ENCODE measurements around the gene KLHL5.
A peak's percentile ranks its signal among the peaks of the same experiment; 100 is the strongest.
"Not testable (repeated sequence)": the region's sequence is repeated elsewhere in the genome, so short reads cannot be mapped to it uniquely, and the experiment has no call there.

Gene KLHL5, protein sequence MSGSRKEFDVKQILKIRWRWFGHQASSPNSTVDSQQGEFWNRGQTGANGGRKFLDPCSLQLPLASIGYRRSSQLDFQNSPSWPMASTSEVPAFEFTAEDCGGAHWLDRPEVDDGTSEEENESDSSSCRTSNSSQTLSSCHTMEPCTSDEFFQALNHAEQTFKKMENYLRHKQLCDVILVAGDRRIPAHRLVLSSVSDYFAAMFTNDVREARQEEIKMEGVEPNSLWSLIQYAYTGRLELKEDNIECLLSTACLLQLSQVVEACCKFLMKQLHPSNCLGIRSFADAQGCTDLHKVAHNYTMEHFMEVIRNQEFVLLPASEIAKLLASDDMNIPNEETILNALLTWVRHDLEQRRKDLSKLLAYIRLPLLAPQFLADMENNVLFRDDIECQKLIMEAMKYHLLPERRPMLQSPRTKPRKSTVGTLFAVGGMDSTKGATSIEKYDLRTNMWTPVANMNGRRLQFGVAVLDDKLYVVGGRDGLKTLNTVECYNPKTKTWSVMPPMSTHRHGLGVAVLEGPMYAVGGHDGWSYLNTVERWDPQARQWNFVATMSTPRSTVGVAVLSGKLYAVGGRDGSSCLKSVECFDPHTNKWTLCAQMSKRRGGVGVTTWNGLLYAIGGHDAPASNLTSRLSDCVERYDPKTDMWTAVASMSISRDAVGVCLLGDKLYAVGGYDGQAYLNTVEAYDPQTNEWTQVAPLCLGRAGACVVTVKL

GRCh38 chr4:39062094-39062769 lies at the start of gene KLHL5:
Gene KLHL5 (plus strand): TSS chr4:39062232. CDS start chr4:39062653, 421 bp downstream.
- no peak for DNase-seq (ENCODE audit: low spot score)

GRCh38 chr4:39014028-39014427 lies 48.0 kb upstream of the KLHL5 start:
- no peak for DNase-seq (ENCODE audit: low spot score)

GRCh38 chr4:39020130-39020529 lies 41.9 kb upstream of the KLHL5 start:
- DNase-seq (ENCODE audit: low spot score) = no peak

- DNase-seq (ENCODE audit: low spot score) = no peak
Measured at GRCh38 chr4:39021631-39022030, 40.4 kb upstream of the KLHL5 start.

DNA sequence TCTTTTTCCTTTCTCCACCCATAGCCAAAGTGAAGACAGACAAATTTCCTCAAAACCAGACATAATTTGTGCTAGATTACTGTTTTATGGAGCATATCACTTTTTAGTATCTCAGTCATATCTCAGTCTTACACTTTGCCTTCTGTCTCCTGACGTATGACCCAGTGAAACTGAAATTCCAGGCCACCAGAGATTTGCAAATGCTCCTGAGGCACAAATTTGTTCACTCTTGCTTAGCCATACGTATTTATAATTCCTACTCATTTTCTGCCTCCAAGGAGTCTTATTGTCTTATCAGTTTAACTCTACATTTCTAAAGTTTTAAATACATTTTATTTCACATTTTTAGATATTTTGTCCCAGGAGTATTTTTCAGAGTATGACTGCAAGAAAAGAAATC lies 39.8 kb upstream of the KLHL5 start:
- no peak for DNase-seq (ENCODE audit: low spot score)

DNA sequence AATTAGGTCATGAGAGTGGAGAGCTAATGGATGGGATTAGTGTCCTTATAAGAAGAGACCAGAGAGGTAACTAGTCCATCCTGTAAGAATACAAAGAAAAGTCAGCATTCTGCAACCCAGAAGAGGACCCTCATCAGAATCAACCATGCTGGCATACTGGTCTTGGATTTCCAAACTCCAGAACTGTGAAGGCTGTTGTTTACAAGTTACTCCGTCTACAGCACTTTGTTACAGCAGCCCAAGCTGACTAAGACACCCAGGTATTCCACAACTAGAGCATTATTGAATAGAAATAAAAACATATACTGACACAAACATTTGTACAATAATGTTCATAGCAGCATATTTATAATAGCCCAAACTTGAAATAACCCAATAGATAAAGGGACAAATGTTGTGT lies 39.0 kb upstream of the KLHL5 start:
- DNase-seq (ENCODE audit: low spot score) = no peak

- no peak for DNase-seq (ENCODE audit: low spot score)
Measured at GRCh38 chr4:39024311-39024865, 37.6 kb upstream of the KLHL5 start.

- no peak for DNase-seq (ENCODE audit: low spot score)
Measured at GRCh38 chr4:39025552-39026085, 36.4 kb upstream of the KLHL5 start.

- no peak for DNase-seq (ENCODE audit: low spot score)
Measured at GRCh38 chr4:39026096-39026495, 35.9 kb upstream of the KLHL5 start.

- DNase-seq (ENCODE audit: low spot score) = peak; percentile 28
Measured at GRCh38 chr4:39029752-39030694, 32.0 kb upstream of the KLHL5 start.

DNA sequence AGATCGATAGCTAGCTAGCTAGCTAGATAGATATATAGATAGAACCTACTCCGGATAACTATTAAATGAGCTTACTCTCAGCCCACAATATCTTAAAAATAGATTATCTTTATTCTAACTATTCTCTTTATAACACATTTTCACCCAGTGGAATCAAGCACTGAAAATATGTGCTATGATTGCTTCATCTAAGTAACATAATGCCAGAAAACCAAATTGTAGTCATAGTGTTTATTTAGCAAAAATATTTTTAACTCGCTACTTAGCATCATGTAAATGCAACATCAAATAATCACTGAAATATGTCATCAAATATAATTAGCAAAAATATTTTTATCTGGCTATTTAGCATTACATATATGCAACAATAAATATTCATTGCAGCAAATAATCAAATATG lies 31.3 kb upstream of the KLHL5 start:
- DNase-seq (ENCODE audit: low spot score) = no peak

DNA sequence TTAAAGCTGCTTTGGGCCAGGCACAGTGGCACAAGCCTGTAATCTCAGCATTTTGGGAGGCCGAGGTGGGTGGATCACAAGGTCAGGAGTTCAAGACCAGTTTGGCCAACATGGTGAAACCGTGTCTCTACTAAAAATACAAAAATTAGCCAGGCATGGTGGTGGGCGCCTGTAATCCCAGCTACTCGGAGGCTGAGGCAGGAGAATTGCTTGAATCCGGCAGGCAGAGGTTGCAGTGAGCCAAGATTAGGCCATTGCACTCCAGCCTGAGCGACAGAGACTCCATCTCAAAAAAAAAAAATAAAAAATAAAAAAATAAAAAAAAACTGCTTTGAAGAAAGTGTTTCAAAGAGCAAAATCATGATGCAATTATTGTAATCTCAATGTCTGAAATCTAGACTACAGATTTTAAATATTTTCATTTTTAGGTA lies 30.4 kb upstream of the KLHL5 start:
- DNase-seq (ENCODE audit: low spot score) = not testable (repeated sequence)

DNA sequence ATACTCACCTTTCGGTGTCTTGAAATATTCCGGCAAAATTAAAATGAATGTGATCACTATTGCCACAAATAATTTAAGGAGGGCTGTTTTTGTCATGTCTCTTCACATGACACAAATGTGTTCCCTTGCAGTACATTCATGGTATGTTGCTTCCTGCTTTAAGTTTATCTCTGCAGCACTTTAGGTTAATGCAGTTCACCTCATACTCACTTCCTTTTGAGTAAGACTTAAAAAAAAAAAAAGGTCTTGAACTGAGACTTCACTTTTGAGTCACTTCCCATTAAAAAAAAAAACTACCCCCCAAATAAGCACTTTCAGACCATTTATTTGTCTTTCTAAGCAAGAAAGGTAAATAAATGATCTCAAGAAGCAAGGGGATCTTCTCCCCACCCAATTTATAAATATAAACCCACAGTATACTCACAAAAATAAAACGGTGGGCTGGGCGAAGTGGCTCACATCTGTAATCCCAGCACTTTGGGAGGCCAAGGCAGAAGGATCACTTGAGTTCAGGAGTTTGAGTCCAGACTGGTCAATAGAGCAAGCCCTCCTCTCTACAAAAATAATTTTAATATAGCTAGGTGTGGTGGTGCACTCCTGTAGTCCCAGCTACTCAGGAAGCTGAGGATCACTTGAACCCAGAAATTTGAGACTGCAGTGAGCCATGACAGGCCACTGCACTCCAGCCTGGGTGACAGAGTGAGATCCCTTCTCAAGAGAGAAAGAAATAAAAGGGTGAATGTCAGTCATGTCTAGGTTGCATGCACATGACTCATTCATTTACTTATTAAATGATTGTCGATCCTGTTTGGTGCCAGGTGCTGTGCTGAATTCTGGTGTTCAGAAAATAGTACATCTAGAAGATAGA lies 29.6 kb upstream of the KLHL5 start, which contains the start of gene TMEM156:
Gene TMEM156 (minus strand): TSS at position 192 of the 868 bp plus-strand sequence. CDS start 96 bp downstream, at position 96.
- DNase-seq (ENCODE audit: low spot score) = peak; percentile 75

- DNase-seq (ENCODE audit: low spot score) = no peak
Measured at GRCh38 chr4:39036172-39036571, 25.9 kb upstream of the KLHL5 start.

- no peak for DNase-seq (ENCODE audit: low spot score)
Measured at GRCh38 chr4:39037491-39037825, 24.6 kb upstream of the KLHL5 start.

GRCh38 chr4:39037941-39038340 lies 24.1 kb upstream of the KLHL5 start:
- DNase-seq (ENCODE audit: low spot score) = no peak

DNA sequence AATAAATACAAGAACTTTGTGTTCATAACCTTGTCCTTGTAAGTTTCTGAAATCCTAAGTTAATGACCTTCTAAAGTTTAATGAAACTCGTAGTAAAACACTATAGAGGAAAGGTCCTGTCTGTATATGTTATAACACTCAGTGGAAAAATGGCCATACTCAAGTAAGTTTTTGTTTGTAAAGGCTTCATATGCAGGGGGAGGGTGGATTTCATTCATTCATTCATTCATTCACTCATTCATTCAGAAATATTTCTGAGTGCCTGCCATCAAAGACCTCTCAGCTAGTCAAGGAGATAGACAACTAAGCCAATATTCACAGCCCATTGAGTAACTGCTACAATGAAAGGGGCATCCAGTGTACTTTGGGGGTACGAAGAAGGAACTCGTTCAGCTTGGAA lies 22.9 kb upstream of the KLHL5 start:
- DNase-seq (ENCODE audit: low spot score) = no peak

GRCh38 chr4:39042366-39042765 lies 19.7 kb upstream of the KLHL5 start:
- DNase-seq (ENCODE audit: low spot score) = no peak

DNA sequence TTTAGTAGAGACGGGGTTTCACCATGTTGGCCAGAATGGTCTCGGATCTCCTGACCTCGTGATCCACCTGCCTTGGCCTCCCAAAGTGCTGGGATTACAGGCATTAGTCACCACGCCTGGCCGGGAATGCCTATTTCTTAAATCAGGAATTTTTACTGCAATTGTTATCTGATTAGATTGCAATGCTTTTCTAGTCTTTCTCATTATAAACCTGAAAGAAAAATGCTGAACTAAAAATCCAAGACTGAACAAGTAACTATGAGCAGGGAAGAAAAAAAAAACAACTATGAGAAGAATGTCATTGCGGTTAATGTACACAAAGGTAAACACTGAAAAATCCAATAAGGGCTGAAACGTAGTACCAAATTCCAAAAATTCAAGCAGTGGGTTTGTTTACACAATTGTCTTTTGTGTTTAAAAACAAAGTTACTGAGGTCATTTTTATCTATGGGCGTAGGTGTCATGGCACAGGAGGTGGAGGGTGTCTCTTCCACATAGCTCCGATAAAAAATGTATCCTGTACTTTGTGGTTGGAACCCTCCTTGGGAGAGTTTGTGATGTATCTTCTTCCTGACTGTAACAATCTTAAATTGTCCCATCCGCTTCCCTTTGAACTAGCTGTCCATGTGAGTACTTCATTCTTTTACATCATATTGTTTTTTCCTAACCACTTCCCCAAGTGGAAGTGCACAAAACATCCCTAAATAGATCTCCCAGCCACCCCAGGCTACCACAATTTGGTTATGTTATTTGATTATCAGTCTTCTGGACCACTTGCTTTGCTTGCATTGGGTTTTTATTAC lies 18.8 kb upstream of the KLHL5 start:
- DNase-seq (ENCODE audit: low spot score) = no peak
